GM18502 (cell line): ENCODE data around the gene LYAR.

Source experiments
- ATAC-seq: cut with Tn5 transposase; IDR thresholded peaks from one replicate; pipeline ENCODE4 v1.9.1; 2021; ENCODE audit warnings: mild to moderate bottlenecking; ENCODE audit not compliant: unreplicated experiment, poor library complexity

LYAR gene

GRCh38 chr4:4317496-4318232 lies 27.7 kb upstream of the LYAR start:
- no peak for ATAC-seq

GRCh38 chr4:4316150-4316495 lies 26.2 kb upstream of the LYAR start:
- no peak for ATAC-seq

- ATAC-seq: no peak
These were observed 25.7 kb upstream of the LYAR start for GRCh38 chr4:4315461-4316149.

GRCh38 chr4:4311193-4311592 lies 21.2 kb upstream of the LYAR start:
- ATAC-seq: no peak

- ATAC-seq: no peak
These were observed 19.0 kb upstream of the LYAR start for GRCh38 chr4:4308800-4309441.

GRCh38 chr4:4306920-4307319 lies 17.0 kb upstream of the LYAR start:
- ATAC-seq: no peak

- no peak for ATAC-seq
These were observed 12.5 kb upstream of the LYAR start for GRCh38 chr4:4302416-4302815.

GRCh38 chr4:4302001-4302400 lies 12.0 kb upstream of the LYAR start:
- no peak for ATAC-seq

- no peak for ATAC-seq
These were observed 9.1 kb upstream of the LYAR start for GRCh38 chr4:4299006-4299405.

GRCh38 chr4:4296283-4296846 lies 6.4 kb upstream of the LYAR start:
- no peak for ATAC-seq

- ATAC-seq: no peak
These were observed 3.3 kb upstream of the LYAR start for GRCh38 chr4:4293279-4293678.

- peak; percentile 22 for ATAC-seq
These were observed 385 bp downstream of the LYAR start for GRCh38 chr4:4289597-4289940.

- no peak for ATAC-seq
These were observed 899 bp downstream of the LYAR start for GRCh38 chr4:4289055-4289454.

- no peak for ATAC-seq
These were observed 1.9 kb downstream of the LYAR start for GRCh38 chr4:4288098-4288497.

GRCh38 chr4:4284827-4285618 lies 4.9 kb downstream of the LYAR start:
- no peak for ATAC-seq

GRCh38 chr4:4281787-4282186 lies 8.2 kb downstream of the LYAR start:
- ATAC-seq: no peak

GRCh38 chr4:4277531-4277930 lies 12.4 kb downstream of the LYAR start:
- no peak for ATAC-seq

- ATAC-seq: no peak
These were observed 15.7 kb downstream of the LYAR start for GRCh38 chr4:4274226-4274625.

- no peak for ATAC-seq
These were observed 18.0 kb downstream of the LYAR start for GRCh38 chr4:4271912-4272311.

- no peak for ATAC-seq
These were observed 19.4 kb downstream of the LYAR start for GRCh38 chr4:4270529-4270928.

- ATAC-seq: no peak
These were observed 20.1 kb downstream of the LYAR start for GRCh38 chr4:4269856-4270255.
